Thoracic aorta (tissue), 2 donors: ENCODE data around the gene SMTNL2. TPM values are rescaled to one million over a fixed set of nuclear protein-coding genes. Genes with fewer than 3 reads are reported as not detected.

ENCODE experiments used
- ATAC-seq: fragments of 150-250 bp; one replicate; pipeline ENCODE4 v1.8.0; 2017; ENCODE audit warnings: low read depth; ENCODE audit not compliant: insufficient number of reproducible peaks, low FRiP score
- DNase-seq: peaks from one replicate; pipeline ENCODE4 v3.0.0-alpha.2; 2020; ENCODE audit warnings: low spot score
- H3K27ac ChIP-seq, 2 donors: fragments of 200-600 bp; sonication (generic); 1 replicate in 1 of 2; 2 replicates in 1 of 2; pipeline ENCODE4 v1.5.1; 2016; ENCODE audit warnings: mild to moderate bottlenecking in 2 of 2, moderate library complexity in 2 of 2
- H3K27me3 ChIP-seq: fragments of 200-600 bp; sonication (generic); replicated peaks from 2 replicates; pipeline ENCODE4 v1.6.0; 2016; ENCODE audit warnings: mild to moderate bottlenecking; ENCODE audit not compliant: insufficient read depth
- H3K36me3 ChIP-seq: fragments of 200-600 bp; sonication (generic); one replicate; pipeline ENCODE4 v1.5.1; 2016
- H3K4me1 ChIP-seq, 2 donors: fragments of 200-600 bp; sonication (generic); 1 replicate in 1 of 2; 2 replicates in 1 of 2; pipeline versions ENCODE4 v1.5.1 to v1.6.0; 2016; ENCODE audit warnings: low read depth in 2 of 2, mild to moderate bottlenecking in 1 of 2; ENCODE audit not compliant: control insufficient read depth in 1 of 2
- H3K4me3 ChIP-seq: fragments of 200-600 bp; sonication (generic); 2 replicates; pipeline ENCODE4 v1.5.1; 2016; ENCODE audit warnings: mild to moderate bottlenecking
- H3K9me3 ChIP-seq: fragments of 200-600 bp; sonication (generic); 2 replicates; pipeline ENCODE4 v1.5.1; 2016
- total RNA-seq, 2 donors: library from RNA; depleted of rRNA; stranded (reverse); fragments of >200 nt; gene quantifications; one replicate each; pipeline versions ENCODE4 v1.1.0 to v1.2.3, GENCODE V29; 2016
- TF ChIP-seq, protein P1 (sequence below): fragments of 200-600 bp; sonication (generic); IDR thresholded peaks from one replicate; pipeline ENCODE4 v1.5.1; 2019; ENCODE audit warnings: antibody characterized with exemption

The SMTNL2 gene
- total RNA-seq, 2 donors from 2014 or later = 2.6 to 2.8 TPM

DNA sequence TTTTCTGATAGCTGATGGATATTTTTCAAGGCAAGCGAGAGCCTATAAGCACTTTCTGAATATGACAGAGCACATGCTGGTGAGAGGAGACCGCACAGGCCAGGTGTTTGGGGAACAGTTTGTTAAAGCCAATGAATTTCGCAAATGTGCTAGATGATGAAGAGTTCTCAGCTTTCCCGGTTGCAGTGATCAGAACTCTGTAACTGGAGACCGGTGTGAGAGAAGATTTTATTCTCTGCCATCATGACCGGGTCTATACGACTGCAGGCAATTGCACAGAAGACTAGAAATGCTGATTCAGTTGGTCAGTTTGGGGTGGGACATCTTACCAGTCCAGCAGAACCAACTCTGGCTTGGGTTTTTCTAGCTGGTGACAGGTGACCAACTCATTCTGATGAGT is 25.4 kb downstream of the SMTNL2 start:
- no peak overlapping the region for H3K27ac ChIP-seq

DNA sequence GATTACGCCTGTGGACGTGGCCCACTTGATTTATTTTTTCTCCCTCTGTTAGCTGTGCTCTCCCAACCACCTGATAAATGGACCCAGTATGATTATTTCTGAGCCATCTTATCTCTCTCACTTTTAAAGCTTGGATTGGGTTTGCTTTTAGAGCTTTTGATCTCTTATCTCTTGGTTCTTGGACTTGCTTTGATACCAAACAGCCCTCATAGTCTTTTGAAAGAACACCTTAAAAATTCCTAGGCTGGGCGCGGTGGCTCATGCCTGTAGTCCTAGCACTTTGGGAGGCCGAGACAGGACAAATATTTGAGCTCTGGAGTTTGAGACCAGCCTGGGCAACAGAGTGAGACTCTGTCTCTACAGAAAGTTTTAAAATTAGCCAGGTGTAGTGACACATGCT is 25.8 kb downstream of the SMTNL2 start:
- DNase-seq = no peak
- TF ChIP-seq, protein P1, sequence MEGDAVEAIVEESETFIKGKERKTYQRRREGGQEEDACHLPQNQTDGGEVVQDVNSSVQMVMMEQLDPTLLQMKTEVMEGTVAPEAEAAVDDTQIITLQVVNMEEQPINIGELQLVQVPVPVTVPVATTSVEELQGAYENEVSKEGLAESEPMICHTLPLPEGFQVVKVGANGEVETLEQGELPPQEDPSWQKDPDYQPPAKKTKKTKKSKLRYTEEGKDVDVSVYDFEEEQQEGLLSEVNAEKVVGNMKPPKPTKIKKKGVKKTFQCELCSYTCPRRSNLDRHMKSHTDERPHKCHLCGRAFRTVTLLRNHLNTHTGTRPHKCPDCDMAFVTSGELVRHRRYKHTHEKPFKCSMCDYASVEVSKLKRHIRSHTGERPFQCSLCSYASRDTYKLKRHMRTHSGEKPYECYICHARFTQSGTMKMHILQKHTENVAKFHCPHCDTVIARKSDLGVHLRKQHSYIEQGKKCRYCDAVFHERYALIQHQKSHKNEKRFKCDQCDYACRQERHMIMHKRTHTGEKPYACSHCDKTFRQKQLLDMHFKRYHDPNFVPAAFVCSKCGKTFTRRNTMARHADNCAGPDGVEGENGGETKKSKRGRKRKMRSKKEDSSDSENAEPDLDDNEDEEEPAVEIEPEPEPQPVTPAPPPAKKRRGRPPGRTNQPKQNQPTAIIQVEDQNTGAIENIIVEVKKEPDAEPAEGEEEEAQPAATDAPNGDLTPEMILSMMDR = no peak
- no peaks in the 10 kb centered on the region for H3K9me3 ChIP-seq
- H3K27ac ChIP-seq = no peak overlapping the region
- no peak overlapping the region for H3K4me3 ChIP-seq
- H3K4me1 ChIP-seq = peaks cover 0 to 14% of the 10 kb centered on the region in 2 donors
- H3K27me3 ChIP-seq = no peaks in the 10 kb centered on the region
- no peak for ATAC-seq
- H3K36me3 ChIP-seq = no peaks in the 10 kb centered on the region

More for the DNA sequence above, 25.4 kb downstream of the SMTNL2 start:
- ATAC-seq (no peak), DNase-seq (no peak)
- Histone ChIP-seq H3K27me3 (no peaks in the 10 kb centered on the region), H3K4me3 (no peak overlapping the region), H3K36me3 (no peaks in the 10 kb centered on the region), H3K9me3 (no peaks in the 10 kb centered on the region), H3K4me1 (peaks cover 0 to 14% of the 10 kb centered on the region in 2 donors)
- TF ChIP-seq, protein P1 = no peak

DNA sequence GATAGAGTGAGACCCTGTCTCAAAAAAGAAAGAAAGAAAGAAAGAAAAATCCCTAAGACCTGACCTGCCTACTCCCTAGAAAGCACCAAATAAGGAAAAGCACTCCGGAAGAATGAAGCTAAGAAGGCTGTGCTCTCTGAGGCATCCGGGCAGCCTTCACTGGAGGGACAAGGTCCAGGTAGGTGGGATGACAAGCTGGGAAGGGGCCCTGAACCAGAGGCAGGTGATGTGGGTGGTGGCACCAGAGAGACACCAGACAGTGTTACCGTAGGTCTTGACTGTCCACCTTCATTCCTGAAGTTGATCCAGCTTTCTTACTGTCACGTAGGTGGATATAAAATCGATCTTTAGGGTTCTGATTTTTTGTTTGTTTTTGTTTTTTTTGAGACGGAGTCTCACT is 26.3 kb downstream of the SMTNL2 start:
- H3K4me1 ChIP-seq = peaks cover 0 to 14% of the 10 kb centered on the region in 2 donors
- H3K9me3 ChIP-seq = no peaks in the 10 kb centered on the region
- DNase-seq (no peak), ATAC-seq (no peak)
- no peak overlapping the region for H3K4me3 ChIP-seq
- H3K27me3 ChIP-seq = no peaks in the 10 kb centered on the region
- H3K36me3 ChIP-seq = no peaks in the 10 kb centered on the region
- no peak overlapping the region for H3K27ac ChIP-seq
- TF ChIP-seq, protein P1 = no peak

DNA sequence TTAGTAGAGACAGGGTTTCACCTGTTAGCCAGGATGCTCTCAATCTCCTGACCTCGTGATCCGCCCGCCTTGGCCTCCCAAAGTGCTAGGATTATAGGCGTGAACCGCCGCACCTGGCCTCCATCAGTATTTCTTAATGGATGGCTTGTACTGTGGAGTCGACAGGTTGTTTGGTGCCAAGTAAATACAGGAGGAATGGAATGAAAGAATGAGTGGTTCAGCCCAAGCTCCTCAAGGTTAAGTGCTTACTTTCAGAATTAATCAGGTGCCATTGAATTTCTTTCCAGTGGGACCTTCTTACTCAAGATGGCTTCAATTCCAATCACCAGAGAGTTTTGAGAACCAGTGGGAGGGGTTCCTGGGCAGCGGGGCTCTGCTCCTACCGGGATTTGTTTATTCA is 32.1 kb downstream of the SMTNL2 start:
- TF ChIP-seq, protein P1 = no peak
- Histone ChIP-seq H3K4me3 (no peak overlapping the region), H3K27ac (no peak overlapping the region), H3K4me1 (no peaks in the 10 kb centered on the region), H3K27me3 (no peaks in the 10 kb centered on the region), H3K9me3 (no peaks in the 10 kb centered on the region), H3K36me3 (no peaks in the 10 kb centered on the region)
- DNase-seq = no peak
- no peak for ATAC-seq

DNA sequence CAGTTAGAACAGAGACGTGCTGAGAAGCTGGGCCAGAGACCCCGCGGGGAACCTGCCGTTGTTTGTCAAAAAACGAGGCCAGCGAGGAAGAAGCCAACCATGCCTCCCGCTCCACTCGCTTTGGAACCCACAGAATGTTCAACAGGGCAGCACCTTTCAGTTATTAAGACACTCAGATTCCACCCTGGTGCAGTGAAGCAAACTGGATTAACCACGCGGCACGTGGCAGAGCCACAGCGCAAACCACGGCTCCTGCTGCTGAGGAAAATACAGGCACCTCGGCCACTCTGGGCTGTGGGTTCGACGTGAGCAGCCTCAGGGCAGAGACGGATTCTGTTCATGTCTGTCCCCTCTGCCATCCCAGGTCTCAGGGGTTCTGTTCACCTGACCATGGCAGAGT is 32.8 kb downstream of the SMTNL2 start:
- no peaks in the 10 kb centered on the region for H3K4me1 ChIP-seq
- H3K4me3 ChIP-seq = no peak overlapping the region
- ATAC-seq = no peak
- no peaks in the 10 kb centered on the region for H3K36me3 ChIP-seq
- no peaks in the 10 kb centered on the region for H3K27me3 ChIP-seq
- peaks cover 2% of the 10 kb centered on the region for H3K9me3 ChIP-seq
- no peak overlapping the region for H3K27ac ChIP-seq
- no peak for DNase-seq
- TF ChIP-seq, protein P1 = no peak
